ENCODE data around the gene AGMAT. TPM values are rescaled to one million over a fixed set of nuclear protein-coding genes. Genes with fewer than 3 reads are reported as not detected.

The AGMAT gene
- total RNA-seq, 1 donor from 2014 or later = 5.4 TPM

DNA sequence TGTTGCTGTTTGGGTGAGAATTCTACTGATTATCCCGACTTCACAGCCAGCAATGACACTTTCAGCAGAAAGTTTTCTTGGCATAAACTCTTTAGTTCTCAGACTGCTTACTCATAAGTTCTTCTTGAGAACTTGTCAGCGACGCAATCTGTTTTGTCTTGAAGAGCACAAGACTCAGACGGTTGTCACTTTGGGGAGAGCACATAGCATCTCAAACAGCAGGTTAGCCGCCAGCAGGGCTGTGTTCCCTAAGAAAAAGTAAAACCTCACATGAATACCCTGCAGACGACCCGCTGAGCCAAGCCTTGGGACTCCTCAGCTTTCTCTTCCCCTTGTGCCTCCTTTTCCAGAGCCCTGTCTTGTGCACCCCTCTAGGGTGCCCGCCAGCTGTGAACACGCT, 11.4 kb downstream of the AGMAT start:
- Mint-ChIP-seq H3K4me3 (no peak overlapping the region), H3K9me3 (no peaks in the 10 kb centered on the region), H3K4me1 (ENCODE audit: unreplicated experiment) (no peaks in the 10 kb centered on the region), H3K27ac (no peak overlapping the region), H3K36me3 (peaks cover 15% of the 10 kb centered on the region), H3K27me3 (no peaks in the 10 kb centered on the region)
- DNase-seq (ENCODE audit: extremely low spot score, unreplicated experiment) = no peak
- TF ChIP-seq, protein P1, sequence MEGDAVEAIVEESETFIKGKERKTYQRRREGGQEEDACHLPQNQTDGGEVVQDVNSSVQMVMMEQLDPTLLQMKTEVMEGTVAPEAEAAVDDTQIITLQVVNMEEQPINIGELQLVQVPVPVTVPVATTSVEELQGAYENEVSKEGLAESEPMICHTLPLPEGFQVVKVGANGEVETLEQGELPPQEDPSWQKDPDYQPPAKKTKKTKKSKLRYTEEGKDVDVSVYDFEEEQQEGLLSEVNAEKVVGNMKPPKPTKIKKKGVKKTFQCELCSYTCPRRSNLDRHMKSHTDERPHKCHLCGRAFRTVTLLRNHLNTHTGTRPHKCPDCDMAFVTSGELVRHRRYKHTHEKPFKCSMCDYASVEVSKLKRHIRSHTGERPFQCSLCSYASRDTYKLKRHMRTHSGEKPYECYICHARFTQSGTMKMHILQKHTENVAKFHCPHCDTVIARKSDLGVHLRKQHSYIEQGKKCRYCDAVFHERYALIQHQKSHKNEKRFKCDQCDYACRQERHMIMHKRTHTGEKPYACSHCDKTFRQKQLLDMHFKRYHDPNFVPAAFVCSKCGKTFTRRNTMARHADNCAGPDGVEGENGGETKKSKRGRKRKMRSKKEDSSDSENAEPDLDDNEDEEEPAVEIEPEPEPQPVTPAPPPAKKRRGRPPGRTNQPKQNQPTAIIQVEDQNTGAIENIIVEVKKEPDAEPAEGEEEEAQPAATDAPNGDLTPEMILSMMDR (conservative IDR thresholded peaks at IDR 0.05) = no peak

DNA sequence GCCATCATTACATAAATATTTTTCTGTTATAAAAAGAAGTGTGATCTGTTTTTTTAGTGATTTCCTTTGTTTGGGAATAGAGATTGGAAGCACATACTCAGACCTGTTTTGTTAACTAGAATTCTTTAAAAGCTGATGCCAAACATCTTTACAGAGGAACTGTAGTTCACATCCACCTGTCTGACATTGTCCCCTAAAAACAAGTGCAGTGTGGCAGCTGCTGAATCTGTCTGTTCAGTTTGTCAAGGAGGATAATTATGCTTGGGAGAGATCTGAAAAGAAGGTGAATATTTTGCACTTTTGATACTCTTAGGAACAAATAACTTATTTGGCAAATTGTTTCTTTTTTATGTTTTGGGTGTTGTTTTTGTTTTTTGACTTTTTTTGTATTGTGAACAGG, 13.6 kb downstream of the AGMAT start:
- no peak overlapping the region for H3K27ac Mint-ChIP-seq
- H3K36me3 Mint-ChIP-seq = peaks cover 22% of the 10 kb centered on the region
- no peaks in the 10 kb centered on the region for H3K4me1 Mint-ChIP-seq (ENCODE audit: unreplicated experiment)
- H3K27me3 Mint-ChIP-seq = no peaks in the 10 kb centered on the region
- TF ChIP-seq, protein P1 (conservative IDR thresholded peaks at IDR 0.05) = no peak
- DNase-seq (ENCODE audit: extremely low spot score, unreplicated experiment) = no peak
- no peaks in the 10 kb centered on the region for H3K9me3 Mint-ChIP-seq
- no peak overlapping the region for H3K4me3 Mint-ChIP-seq

DNA sequence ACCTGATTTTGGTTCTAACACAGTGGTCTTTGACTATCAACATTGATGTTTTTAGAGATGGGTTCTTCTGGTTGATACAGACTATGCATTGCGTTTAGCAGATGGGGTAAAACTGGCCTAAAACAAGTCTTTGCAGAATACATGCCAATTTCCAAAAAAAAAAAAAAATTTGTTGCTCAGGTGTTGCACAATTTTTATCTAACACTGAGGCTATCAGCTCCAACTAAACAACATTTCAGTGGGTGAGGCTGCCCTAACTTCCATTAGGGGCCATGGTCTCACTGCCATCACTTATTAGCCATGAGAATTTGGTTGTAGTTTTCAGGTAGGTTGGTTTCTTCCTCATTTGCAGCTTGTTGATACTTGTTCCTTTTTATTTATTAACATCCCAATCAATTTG, 14.0 kb downstream of the AGMAT start:
- H3K27ac Mint-ChIP-seq = no peak overlapping the region
- H3K4me1 Mint-ChIP-seq (ENCODE audit: unreplicated experiment) = no peaks in the 10 kb centered on the region
- no peaks in the 10 kb centered on the region for H3K27me3 Mint-ChIP-seq
- no peak overlapping the region for H3K4me3 Mint-ChIP-seq
- no peaks in the 10 kb centered on the region for H3K9me3 Mint-ChIP-seq
- TF ChIP-seq, protein P1 (conservative IDR thresholded peaks at IDR 0.05) = no peak
- DNase-seq (ENCODE audit: extremely low spot score, unreplicated experiment) = no peak
- peaks cover 24% of the 10 kb centered on the region for H3K36me3 Mint-ChIP-seq

DNA sequence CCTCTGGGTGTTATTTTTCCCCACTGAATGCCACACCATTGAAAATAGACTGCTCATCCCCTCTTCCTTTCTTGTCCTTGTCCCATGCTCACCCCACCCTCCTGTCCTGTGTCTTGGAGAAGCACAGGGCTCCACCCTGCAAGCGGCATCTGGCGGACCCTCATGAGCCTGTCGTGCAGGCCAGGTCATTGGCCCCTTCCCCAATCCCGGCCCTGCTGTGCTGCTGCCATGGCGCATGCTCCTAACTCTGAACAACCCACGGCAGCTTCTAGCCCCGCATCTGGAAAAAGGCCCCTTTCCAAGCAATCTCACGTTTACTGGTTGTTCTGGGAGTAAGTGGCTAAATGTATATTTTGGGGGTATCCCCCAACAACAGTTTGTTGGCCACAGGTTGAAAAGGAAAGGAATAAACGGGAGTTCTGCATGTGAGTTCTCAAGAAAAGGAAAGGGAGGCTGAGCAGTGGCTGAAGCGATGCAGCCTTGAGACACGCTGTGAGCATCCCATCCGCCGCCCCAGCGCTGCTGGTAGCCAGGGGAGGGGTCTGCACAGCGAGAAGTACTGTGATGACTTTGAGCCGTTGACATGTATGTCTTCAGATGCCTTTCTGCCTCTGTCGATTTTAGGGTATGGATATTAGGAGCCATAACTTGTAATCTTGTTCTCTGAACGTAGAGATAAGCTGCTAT, 16.3 kb downstream of the AGMAT start:
- Mint-ChIP-seq H3K4me3 (no peak overlapping the region), H3K9me3 (no peaks in the 10 kb centered on the region), H3K27ac (no peak overlapping the region), H3K4me1 (ENCODE audit: unreplicated experiment) (no peaks in the 10 kb centered on the region), H3K27me3 (no peaks in the 10 kb centered on the region), H3K36me3 (peaks cover 27% of the 10 kb centered on the region)
- no peak for DNase-seq (ENCODE audit: extremely low spot score, unreplicated experiment)
- TF ChIP-seq, protein P1 (conservative IDR thresholded peaks at IDR 0.05) = no peak

DNA sequence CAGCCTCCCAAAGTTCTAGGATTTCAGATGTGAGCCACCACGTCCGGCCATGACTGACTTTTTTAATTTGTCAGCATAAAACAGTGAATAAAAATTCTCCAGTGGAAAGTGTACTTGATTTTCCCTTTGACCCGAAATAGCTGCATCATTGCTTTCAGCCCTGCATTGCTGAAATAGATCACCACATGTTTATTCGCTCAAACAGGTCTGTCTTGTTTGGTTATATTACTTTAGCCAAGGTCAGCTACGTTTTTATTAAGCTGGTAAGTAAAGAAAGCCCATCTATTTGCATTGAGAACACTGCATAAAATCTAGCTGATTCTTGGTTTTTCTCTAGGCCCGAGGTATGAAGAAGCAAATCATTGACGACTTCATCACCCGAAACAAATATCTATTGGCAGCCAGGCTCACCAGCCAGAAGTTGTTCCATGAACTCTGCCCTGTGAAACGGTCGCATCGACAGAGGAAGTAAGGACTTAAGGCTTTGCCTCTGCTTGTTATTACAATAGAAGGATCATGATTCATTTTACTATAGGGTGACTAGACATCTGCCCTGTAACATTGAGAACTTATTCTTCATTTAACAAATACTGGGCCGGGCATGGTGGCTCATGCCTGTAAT, 25.6 kb downstream of the AGMAT start:
- Mint-ChIP-seq H3K27ac (peak overlapping the region; percentile 76), H3K4me3 (no peak overlapping the region)

More for the DNA sequence above, 25.6 kb downstream of the AGMAT start:
- H3K9me3 Mint-ChIP-seq = no peaks in the 10 kb centered on the region
- H3K27me3 Mint-ChIP-seq = no peaks in the 10 kb centered on the region
- no peak for DNase-seq (ENCODE audit: extremely low spot score, unreplicated experiment)
- peaks cover 13% of the 10 kb centered on the region for H3K36me3 Mint-ChIP-seq
- H3K4me1 Mint-ChIP-seq (ENCODE audit: unreplicated experiment) = no peaks in the 10 kb centered on the region
- TF ChIP-seq, protein P1 (conservative IDR thresholded peaks at IDR 0.05) = no peak

Measured in type B pancreatic cell (in vitro differentiated cells).